Astrocyte (in vitro differentiated cells and primary cell): ENCODE measurements around the gene HNRNPUL1.

Experiments
- EZH2 ChIP-seq: IDR thresholded peaks from 2 replicates; pipeline ENCODE4 v1.6.1; 2012; ENCODE audit warnings: mild to moderate bottlenecking, low read length, inconsistent platforms; ENCODE audit not compliant: insufficient read depth
- TF ChIP-seq, protein P1 (sequence below): IDR thresholded peaks from 2 replicates; pipeline ENCODE4 v1.5.1; 2011; ENCODE audit warnings: low read depth, mild to moderate bottlenecking, inconsistent platforms, low read length, moderate library complexity; ENCODE audit not compliant: insufficient read depth

DNA sequence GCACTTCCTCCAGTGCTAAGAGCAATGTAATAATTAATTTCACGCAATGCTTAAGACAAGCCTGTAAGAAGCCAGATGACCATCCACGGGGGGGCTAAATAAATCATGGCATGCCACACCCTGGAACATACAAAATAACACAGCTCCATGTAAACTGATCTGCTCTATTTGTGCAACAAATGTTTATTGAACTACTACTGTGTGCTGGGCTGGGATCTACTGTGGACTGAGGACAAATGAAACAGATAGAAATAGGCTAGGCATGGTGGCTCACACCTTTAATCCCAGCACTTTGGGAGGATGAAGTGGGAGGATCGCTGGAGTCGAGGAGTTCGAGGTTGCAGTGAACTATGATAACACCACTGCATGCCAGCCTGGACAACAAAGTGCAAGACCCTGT is 68.3 kb downstream of the HNRNPUL1 start:
- TF ChIP-seq, protein P1, sequence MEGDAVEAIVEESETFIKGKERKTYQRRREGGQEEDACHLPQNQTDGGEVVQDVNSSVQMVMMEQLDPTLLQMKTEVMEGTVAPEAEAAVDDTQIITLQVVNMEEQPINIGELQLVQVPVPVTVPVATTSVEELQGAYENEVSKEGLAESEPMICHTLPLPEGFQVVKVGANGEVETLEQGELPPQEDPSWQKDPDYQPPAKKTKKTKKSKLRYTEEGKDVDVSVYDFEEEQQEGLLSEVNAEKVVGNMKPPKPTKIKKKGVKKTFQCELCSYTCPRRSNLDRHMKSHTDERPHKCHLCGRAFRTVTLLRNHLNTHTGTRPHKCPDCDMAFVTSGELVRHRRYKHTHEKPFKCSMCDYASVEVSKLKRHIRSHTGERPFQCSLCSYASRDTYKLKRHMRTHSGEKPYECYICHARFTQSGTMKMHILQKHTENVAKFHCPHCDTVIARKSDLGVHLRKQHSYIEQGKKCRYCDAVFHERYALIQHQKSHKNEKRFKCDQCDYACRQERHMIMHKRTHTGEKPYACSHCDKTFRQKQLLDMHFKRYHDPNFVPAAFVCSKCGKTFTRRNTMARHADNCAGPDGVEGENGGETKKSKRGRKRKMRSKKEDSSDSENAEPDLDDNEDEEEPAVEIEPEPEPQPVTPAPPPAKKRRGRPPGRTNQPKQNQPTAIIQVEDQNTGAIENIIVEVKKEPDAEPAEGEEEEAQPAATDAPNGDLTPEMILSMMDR = no peak
- no peak for TF ChIP-seq EZH2
